CD4-positive, alpha-beta T cell (primary cell): ENCODE data around the gene RBM39. TPM values are rescaled to one million over a fixed set of nuclear protein-coding genes. Genes with fewer than 3 reads are reported as not detected.
"Not testable (repeated sequence)": the region's sequence is repeated elsewhere in the genome, so short reads cannot be mapped to it uniquely, and the experiment has no call there.

ENCODE experiments used
- ATAC-seq: fragments of 200-7000 bp; cut with Tn5 transposase; one replicate; pipeline ENCODE4 v1.10.0; 2022; ENCODE audit warnings: mild to moderate bottlenecking; ENCODE audit not compliant: poor library complexity
- CTCF ChIA-PET: fragments of 350-600 bp; sonication (Branson Sonifier 250); formaldehyde crosslinking; loops from one replicate; lab custom pipeline; 2021; ENCODE audit warnings: antibody characterized with exemption, inconsistent platforms; lab: Charles Lee
- POLR2A ChIA-PET: fragments of 350-600 bp; sonication (Branson Sonifier 250); formaldehyde crosslinking; loops from one replicate; lab custom pipeline; 2021; ENCODE audit warnings: antibody characterized with exemption, inconsistent platforms; lab: Charles Lee
- DNase-seq, 14 experiments: peaks; one replicate each; pipeline ENCODE4 v3.0.0-alpha.2; 2013 to 2020; ENCODE audit warnings: mixed read lengths in 2 of 14
- H3K27ac ChIP-seq, 2 donors: one replicate each; pipeline versions ENCODE4 v1.5.1 to v1.7.0; 2013; ENCODE audit warnings: low read length in 2 of 2, low read depth in 1 of 2, mild to moderate bottlenecking in 1 of 2
- H3K27me3 ChIP-seq, 2 experiments: 1 replicate in 1 of 2; 2 replicates in 1 of 2; pipeline versions ENCODE4 v1.6.1 to v1.7.0; 2013; ENCODE audit warnings: low read length in 2 of 2, control low read depth in 1 of 2, mild to moderate bottlenecking in 1 of 2, moderate library complexity in 1 of 2; ENCODE audit not compliant: insufficient read depth in 2 of 2, control insufficient read depth in 1 of 2
- H3K36me3 ChIP-seq: one replicate; pipeline ENCODE4 v1.6.1; 2013; ENCODE audit warnings: low read length, control low read depth; ENCODE audit not compliant: insufficient read depth
- H3K4me1 ChIP-seq: one replicate; pipeline ENCODE4 v1.6.1; 2013; ENCODE audit warnings: low read length, control low read depth; ENCODE audit not compliant: insufficient read depth
- H3K4me3 ChIP-seq: one replicate; pipeline ENCODE4 v1.5.1; 2013; ENCODE audit warnings: mild to moderate bottlenecking, low read length, moderate library complexity
- H3K9me3 ChIP-seq, 2 experiments: 1 replicate in 1 of 2; 2 replicates in 1 of 2; pipeline versions ENCODE4 v1.6.1 to v1.7.0; 2013; ENCODE audit warnings: low read length in 2 of 2, mild to moderate bottlenecking in 2 of 2, control low read depth in 1 of 2, moderate library complexity in 1 of 2; ENCODE audit not compliant: control insufficient read depth in 1 of 2, insufficient read depth in 1 of 2
- H3K27ac Mint-ChIP-seq: one replicate; pipeline ENCODE4 v1.8.0; 2020; ENCODE audit warnings: mixed read lengths
- H3K27me3 Mint-ChIP-seq: one replicate; pipeline ENCODE4 v1.8.0; 2021; ENCODE audit warnings: mixed read lengths
- H3K36me3 Mint-ChIP-seq: one replicate; pipeline ENCODE4 v1.8.0; 2021; ENCODE audit warnings: low read depth, mixed read lengths
- H3K4me1 Mint-ChIP-seq: one replicate; pipeline ENCODE4 v1.8.0; 2021; ENCODE audit warnings: low read depth, mixed read lengths
- H3K4me3 Mint-ChIP-seq: one replicate; pipeline ENCODE4 v1.8.0; 2020; ENCODE audit warnings: mild to moderate bottlenecking, mixed read lengths
- H3K9me3 Mint-ChIP-seq: one replicate; pipeline ENCODE4 v1.8.0; 2020; ENCODE audit warnings: mixed read lengths
- CTCF ChIP-seq: fragments of 200-600 bp; IDR thresholded peaks from one replicate; pipeline ENCODE4 v1.8.0; 2022; ENCODE audit warnings: antibody characterized with exemption, mild to moderate bottlenecking
- intact Hi-C, 2 experiments: fragments of 100-400 bp; cut with DNase I in 1 of 2; cut with micrococcal nuclease in 1 of 2; formaldehyde crosslinking; loops; one replicate each; pipeline versions ENCODE4 v1.15.1 to v1.9.0; 2023 to 2025; cut with DNase I, micrococcal nuclease
- total RNA-seq, 174 experiments: library from RNA in 2 of 174; stranded (reverse) in 2 of 174; gene quantifications; one replicate each; pipeline ENCODE4 v1.2.3 and lab custom pipeline; 2021 to 2026

RBM39 gene
- total RNA-seq, 2 experiments from 2014 or later, result 1,057 to 1,091 TPM

- peak in 10 of 14 experiments; percentile 5 to 75 (median 28) for DNase-seq
- no peak for ATAC-seq
- Mint-ChIP-seq H3K9me3 (peaks cover 3% of the 10 kb centered on the region), H3K36me3 (peaks cover 20% of the 10 kb centered on the region), H3K4me1 (peaks cover 63% of the 10 kb centered on the region), H3K27me3 (no peaks in the 10 kb centered on the region), H3K4me3 (peak overlapping the region; percentile 83), H3K27ac (peak overlapping the region; percentile 96)
- Histone ChIP-seq H3K27me3 (no peaks in the 10 kb centered on the region), H3K27ac (peak overlapping the region; percentile 86 to 96), H3K36me3 (no peaks in the 10 kb centered on the region), H3K4me1 (peaks cover 86% of the 10 kb centered on the region), H3K9me3 (no peaks in the 10 kb centered on the region), H3K4me3 (peak overlapping the region; percentile 30)
- intact Hi-C loops, result loop anchor here (1.0 kb wide), 2 partner anchors 25 to 27 kb away; partner anchors contain the start of gene RBM39 (in 1 of the 2)
- no peak for TF ChIP-seq CTCF
- ChIA-PET POLR2A (interaction anchor here (0.6 to 15.8 kb wide), 10 partner anchors 8 to 184 kb away, joined by 3 to 891 read pairs (median 6); partner anchors contain the start of genes RBM39, SCAND1 and SPAG4), CTCF (interaction anchor here (0.9 to 1.9 kb wide), 3 partner anchors 11 to 26 kb away, joined by 3 to 18 read pairs (median 4); partner anchors contain the start of gene RBM39)
Measured at GRCh38 chr20:35768731-35769664, 26.9 kb upstream of the RBM39 start.

- Mint-ChIP-seq H3K4me1 (peaks cover 52% of the 10 kb centered on the region), H3K9me3 (peaks cover 3% of the 10 kb centered on the region), H3K27me3 (no peaks in the 10 kb centered on the region), H3K4me3 (peak overlapping the region; percentile 83), H3K36me3 (peaks cover 9% of the 10 kb centered on the region), H3K27ac (peak overlapping the region; percentile 96)
- Histone ChIP-seq H3K36me3 (no peaks in the 10 kb centered on the region), H3K27ac (peak overlapping the region; percentile 86 to 96), H3K9me3 (no peaks in the 10 kb centered on the region), H3K27me3 (no peaks in the 10 kb centered on the region), H3K4me3 (peak overlapping the region; percentile 30), H3K4me1 (peaks cover 80% of the 10 kb centered on the region)
- intact Hi-C loops, result loop anchor here (1.0 kb wide), 2 partner anchors 24 to 26 kb away; partner anchors contain the start of gene RBM39 (in 1 of the 2)
- ATAC-seq (peak; percentile 37), DNase-seq (peak; percentile 45 to 91 (median 62))
- no peak for TF ChIP-seq CTCF
- POLR2A ChIA-PET, result interaction anchor here (0.6 to 15.8 kb wide), 10 partner anchors 9 to 186 kb away, joined by 3 to 891 read pairs (median 6); partner anchors contain the start of genes RBM39 and SCAND1
- CTCF ChIA-PET, result interaction anchor here (0.7 to 1.9 kb wide), 5 partner anchors 12 to 148 kb away, joined by 3 to 18 read pairs (median 3); partner anchors contain the start of gene RBM39
Measured at GRCh38 chr20:35767683-35768481, 25.8 kb upstream of the RBM39 start.

GRCh38 chr20:35766843-35767242, 24.8 kb upstream of the RBM39 start:
- ChIA-PET CTCF (no interaction called here), POLR2A (interaction anchor here (15.8 kb wide), 1 partner anchor 27 kb away, joined by 891 read pairs; the partner anchor contains the start of gene RBM39)
- no peak for TF ChIP-seq CTCF
- peaks cover 51% of the 10 kb centered on the region for H3K4me1 Mint-ChIP-seq
- ATAC-seq (no peak), DNase-seq (no peak)
- peaks cover 3% of the 10 kb centered on the region for H3K9me3 Mint-ChIP-seq
- H3K27me3 Mint-ChIP-seq, result no peaks in the 10 kb centered on the region
- Histone ChIP-seq H3K36me3 (no peaks in the 10 kb centered on the region), H3K4me3 (no peak overlapping the region), H3K4me1 (peaks cover 76% of the 10 kb centered on the region), H3K27me3 (no peaks in the 10 kb centered on the region), H3K9me3 (no peaks in the 10 kb centered on the region), H3K27ac (peak overlapping the region; percentile 86 to 96)
- H3K36me3 Mint-ChIP-seq, result peaks cover 4% of the 10 kb centered on the region
- peak overlapping the region; percentile 60 for H3K4me3 Mint-ChIP-seq
- peak overlapping the region; percentile 96 for H3K27ac Mint-ChIP-seq
- intact Hi-C loops, result no loop called here

- H3K27me3 Mint-ChIP-seq, H3K36me3 Mint-ChIP-seq, CTCF ChIA-PET, H3K9me3 Mint-ChIP-seq, DNase-seq, H3K36me3 ChIP-seq, H3K9me3 ChIP-seq, H3K4me3 Mint-ChIP-seq, H3K27me3 ChIP-seq, intact Hi-C loops, ATAC-seq, H3K4me3 ChIP-seq: not testable (repeated sequence)
- H3K27ac Mint-ChIP-seq, result peak overlapping the region; percentile 69
- H3K4me1 ChIP-seq, result peaks cover 58% of the 10 kb centered on the region
- POLR2A ChIA-PET, result interaction anchor here (0.6 to 15.8 kb wide), 2 partner anchors 10 to 25 kb away, joined by 3 to 891 read pairs; partner anchors contain the start of gene RBM39
- peaks cover 40% of the 10 kb centered on the region for H3K4me1 Mint-ChIP-seq
- H3K27ac ChIP-seq, result peak overlapping the region in 1 of 2 donors; percentile 61
Measured at GRCh38 chr20:35764936-35765335, 22.9 kb upstream of the RBM39 start.
